GM19372 (cell line): ENCODE results near the gene PTPN1.

ENCODE experiments used
- ATAC-seq: cut with Tn5 transposase; IDR thresholded peaks from one replicate; pipeline ENCODE4 v1.9.1; 2021; ENCODE audit warnings: mild to moderate bottlenecking, low read depth, moderate library complexity; ENCODE audit not compliant: unreplicated experiment

The PTPN1 gene

DNA sequence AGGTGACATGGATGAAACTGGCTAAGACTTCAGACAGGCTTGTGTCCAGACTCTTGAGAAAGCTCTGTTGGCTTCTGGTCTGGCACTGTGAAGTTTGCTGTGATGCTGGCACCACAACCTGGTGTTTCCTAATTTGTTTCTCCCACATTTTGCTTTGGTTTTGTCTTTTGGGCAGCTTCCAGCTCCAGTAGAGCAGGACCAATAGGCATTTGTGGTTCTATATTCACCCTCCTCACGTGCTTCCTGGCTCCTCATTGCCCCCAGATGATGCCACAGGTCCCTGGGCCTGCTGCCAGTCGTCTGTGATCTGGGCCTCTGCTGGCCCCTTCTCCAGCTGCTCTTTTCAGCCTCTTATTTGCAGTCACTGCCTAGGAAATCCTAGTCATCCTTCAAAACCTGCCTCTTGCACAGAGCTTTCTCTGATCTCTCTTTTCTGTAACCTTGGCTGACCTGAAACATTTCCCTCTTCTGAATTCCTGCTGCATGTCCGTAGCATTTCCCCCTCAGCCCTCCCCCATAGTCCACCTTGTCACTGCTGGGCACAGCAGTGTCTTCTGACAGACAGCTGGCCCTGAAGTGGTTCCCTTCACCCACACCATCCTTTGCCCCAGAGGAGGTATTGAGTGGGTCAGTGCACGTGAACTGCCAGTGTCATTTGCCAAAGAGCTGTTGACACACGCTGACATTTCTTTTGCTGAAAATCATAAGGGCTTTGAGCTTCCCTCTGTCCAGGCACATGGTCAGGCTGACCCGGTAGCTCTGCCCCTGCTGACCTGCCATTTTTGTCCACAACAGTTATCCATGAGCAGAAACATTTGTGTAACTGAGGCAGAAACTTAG lies 63.0 kb downstream of the PTPN1 start:
- no peak for ATAC-seq

DNA sequence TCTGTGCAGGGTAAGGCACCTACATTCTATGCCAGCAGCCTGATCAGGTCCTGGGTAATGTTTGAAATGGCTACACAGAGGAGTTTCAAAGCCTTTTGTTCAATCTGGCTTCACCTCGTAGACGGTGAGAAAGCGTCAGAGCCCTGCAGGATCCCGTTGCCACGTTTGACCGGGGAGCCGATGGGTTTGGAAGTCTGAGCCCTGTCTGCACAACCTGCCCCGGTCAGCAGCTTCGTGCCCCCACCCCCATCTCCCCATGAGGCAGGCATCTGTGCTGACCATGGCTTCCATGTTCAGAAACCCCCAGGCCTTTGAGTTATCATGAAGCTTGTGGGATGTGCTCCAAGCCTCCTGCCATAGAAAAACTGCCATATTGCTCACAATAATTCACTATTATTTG lies 63.9 kb downstream of the PTPN1 start:
- ATAC-seq: no peak

- no peak for ATAC-seq
These were observed 64.4 kb downstream of the PTPN1 start for GRCh38 chr20:50574586-50574985.

- no peak for ATAC-seq
These were observed 65.9 kb downstream of the PTPN1 start for GRCh38 chr20:50575865-50576720.

DNA sequence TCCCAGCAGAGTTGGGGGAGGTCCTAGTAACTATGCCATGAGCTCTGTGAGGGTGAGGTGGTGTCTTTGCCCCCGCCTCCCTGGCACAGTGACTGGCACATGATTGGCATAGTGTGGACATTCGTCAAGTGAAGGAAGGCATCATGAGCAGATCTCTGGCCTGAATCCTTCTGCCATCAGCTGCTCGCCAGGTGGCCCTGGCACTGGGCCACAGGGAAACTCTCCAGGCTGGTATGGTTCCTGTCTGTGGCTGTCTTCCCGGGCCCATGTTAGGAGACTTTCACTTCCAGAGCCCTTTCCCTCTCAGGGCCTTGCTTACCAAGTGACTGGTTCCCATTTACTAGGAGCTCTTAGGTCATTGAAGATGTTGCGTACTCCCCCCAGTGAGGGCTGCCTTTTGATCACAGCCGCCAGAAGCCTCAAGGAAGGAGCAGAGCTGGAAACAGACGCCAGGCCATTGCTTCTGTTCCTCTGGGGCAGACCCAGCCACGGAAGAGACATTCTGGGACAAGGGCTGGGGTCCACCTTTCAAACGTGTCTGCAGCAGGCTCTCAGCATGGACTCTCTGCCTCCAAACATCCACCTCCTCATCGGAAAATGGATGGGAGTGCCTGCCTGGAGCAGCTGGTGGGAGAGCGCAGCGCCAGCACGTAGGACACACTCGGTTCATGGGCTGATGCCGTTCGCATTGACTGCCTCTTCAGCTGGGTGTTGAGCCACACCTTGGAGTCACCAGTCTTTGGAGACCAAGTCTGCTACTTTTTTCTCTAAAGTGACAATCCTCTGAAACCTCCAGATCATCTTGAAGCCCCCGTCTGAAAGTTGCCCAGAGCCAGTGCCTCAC lies 67.2 kb downstream of the PTPN1 start:
- no peak for ATAC-seq

- ATAC-seq: no peak
These were observed 68.0 kb downstream of the PTPN1 start for GRCh38 chr20:50578061-50578777.

DNA sequence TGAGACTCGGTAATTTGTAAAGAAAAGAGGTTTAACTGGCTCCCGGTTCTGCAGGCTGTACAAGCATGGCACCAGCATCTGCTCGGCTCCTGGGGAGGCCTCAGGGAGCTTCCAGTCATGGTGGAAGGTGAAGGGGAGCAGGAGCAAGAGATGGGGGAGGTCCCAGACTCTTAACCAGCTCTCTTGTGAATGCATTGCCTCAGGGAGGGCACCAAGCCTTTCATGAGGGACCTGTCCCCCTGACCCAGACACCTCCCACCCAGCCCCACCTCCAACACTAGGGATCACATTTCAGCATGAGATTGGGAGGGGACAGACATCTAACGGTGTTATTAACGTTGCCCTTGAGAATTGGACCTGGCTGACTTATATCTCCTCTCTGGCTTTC lies 68.6 kb downstream of the PTPN1 start:
- ATAC-seq: no peak

DNA sequence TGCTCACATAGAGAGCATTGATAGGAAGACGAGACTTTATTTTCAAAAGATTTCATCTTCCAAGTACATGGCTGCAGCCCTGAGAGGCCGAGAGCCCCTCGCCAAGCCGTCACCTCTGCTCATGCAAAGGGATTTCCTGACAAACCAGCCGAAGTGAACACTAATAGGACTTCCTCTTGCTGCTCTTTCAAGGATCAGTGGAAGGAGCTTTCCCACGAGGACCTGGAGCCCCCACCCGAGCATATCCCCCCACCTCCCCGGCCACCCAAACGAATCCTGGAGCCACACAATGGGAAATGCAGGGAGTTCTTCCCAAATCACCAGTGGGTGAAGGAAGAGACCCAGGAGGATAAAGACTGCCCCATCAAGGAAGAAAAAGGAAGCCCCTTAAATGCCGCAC lies 69.3 kb downstream of the PTPN1 start:
- no peak for ATAC-seq

GRCh38 chr20:50580016-50580747 lies 70.0 kb downstream of the PTPN1 start:
- ATAC-seq: no peak

DNA sequence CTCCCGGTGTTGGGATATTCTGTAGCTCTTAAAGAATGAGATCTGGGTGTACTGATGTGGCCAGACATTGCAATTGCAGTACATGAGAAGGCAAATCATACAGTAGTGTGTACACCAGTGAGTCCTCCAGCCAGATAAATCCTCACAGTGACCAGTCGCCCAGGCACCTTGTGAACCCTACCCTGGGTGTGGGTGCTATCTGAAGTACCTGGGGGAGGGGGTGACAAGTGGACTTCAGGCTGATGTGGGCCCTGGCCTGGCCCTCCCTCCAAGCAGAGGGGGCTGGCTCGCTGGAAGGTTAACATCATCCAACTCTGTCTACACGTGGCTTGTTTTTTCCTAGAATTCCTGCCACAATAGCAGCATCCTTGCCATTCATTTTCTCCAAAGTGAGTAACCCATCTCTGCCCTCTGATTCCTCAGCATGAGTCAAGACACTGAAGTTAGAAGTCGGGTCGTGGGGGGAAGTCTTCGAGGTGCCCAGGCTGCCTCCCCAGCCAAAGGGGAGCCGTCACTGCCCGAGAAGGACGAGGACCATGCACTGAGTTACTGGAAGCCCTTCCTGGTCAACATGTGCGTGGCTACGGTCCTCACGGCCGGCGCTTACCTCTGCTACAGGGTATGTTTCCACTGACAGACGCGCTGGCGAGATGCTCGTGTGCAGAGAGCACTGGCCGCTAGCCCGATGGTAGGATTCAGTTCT lies 70.8 kb downstream of the PTPN1 start:
- no peak for ATAC-seq

DNA sequence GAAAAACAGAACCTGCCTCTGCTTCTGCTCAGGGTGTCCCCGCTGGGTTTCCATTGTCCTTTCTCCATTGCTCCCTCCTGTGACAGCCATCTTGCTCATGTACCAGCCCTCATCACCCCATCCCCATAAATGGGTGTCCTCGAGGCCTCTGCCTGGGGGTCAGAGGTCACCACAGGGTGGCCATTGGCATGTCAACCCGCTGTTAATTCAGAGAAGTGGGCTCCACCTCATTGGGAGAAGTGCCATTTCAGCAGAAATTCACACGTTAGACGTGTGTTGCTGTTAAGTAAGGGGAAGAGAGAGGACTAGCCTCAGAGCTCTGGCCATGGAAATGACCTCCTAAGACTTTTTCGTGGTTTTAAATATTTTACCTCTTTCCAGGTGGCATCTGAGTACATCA lies 71.9 kb downstream of the PTPN1 start:
- no peak for ATAC-seq

DNA sequence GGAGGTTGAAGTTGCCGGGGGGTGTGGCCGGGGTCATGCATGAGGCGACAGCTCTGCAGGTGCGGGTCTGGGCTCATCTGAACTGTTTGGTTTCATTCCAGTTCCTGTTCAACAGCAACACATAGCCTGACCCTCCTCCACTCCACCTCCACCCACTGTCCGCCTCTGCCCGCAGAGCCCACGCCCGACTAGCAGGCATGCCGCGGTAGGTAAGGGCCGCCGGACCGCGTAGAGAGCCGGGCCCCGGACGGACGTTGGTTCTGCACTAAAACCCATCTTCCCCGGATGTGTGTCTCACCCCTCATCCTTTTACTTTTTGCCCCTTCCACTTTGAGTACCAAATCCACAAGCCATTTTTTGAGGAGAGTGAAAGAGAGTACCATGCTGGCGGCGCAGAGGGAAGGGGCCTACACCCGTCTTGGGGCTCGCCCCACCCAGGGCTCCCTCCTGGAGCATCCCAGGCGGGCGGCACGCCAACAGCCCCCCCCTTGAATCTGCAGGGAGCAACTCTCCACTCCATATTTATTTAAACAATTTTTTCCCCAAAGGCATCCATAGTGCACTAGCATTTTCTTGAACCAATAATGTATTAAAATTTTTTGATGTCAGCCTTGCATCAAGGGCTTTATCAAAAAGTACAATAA lies 72.5 kb downstream of the PTPN1 start:
- no peak for ATAC-seq

DNA sequence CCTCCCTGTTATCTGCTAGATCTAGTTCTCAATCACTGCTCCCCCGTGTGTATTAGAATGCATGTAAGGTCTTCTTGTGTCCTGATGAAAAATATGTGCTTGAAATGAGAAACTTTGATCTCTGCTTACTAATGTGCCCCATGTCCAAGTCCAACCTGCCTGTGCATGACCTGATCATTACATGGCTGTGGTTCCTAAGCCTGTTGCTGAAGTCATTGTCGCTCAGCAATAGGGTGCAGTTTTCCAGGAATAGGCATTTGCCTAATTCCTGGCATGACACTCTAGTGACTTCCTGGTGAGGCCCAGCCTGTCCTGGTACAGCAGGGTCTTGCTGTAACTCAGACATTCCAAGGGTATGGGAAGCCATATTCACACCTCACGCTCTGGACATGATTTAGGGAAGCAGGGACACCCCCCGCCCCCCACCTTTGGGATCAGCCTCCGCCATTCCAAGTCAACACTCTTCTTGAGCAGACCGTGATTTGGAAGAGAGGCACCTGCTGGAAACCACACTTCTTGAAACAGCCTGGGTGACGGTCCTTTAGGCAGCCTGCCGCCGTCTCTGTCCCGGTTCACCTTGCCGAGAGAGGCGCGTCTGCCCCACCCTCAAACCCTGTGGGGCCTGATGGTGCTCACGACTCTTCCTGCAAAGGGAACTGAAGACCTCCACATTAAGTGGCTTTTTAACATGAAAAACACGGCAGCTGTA lies 73.4 kb downstream of the PTPN1 start:
- no peak for ATAC-seq

DNA sequence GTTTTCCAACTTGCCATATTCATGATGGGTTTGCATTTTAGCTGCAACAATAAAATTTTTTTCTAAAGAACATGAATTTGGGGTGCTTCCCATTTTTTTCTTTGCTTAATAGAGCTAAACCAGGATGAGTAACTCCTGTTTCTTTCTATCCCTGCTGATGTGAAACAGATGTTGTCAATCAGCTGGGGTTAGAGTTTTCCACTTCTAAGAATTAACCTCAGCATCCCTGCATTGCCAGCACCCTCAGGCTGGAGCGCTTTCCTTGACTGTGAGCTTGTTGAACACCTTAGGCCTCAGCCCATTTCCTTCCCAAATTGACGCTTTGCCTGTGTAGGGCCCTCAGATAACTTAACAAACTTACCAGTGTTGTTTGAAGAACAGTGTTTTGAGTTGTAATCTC lies 74.5 kb downstream of the PTPN1 start:
- no peak for ATAC-seq

DNA sequence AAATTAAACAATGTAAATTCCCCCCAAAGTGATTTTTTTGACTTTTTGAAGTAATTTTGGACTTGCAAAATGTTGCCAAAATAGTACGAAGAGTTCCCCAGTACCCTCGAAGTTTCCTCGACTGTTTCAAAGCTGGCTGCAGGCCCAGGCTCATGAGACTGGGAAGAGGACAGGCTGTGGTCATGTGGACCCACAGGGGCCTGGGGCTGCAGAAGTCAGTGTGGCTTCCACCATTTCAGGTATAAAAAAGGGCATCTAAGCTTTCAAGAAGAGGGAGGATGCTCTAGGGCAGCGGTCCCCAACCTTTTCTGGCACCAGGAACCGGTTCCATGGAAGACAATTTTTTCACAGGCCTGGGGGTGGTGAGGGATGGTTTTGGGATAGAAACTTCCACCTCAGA lies 75.0 kb downstream of the PTPN1 start:
- no peak for ATAC-seq

DNA sequence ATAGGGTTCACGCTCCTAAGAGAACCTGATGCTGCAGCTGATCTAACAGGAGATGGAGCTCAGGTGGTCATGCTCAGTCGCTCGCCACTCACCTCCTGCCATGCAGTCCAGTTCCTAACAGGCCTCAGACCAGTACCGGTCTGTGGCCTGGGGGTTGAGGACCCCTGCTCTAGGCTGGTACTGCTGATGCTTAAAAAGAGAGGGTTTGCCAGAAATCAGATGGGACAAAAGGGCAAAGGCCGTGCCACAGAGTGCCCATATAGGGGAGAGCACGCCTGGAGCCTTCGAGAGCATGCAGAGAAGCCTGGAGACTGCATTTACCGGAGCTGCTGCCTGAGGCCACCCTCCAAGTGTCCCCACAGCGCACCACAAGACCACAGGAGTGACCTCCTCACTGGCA lies 75.5 kb downstream of the PTPN1 start:
- no peak for ATAC-seq

- ATAC-seq: no peak
These were observed 76.5 kb downstream of the PTPN1 start for GRCh38 chr20:50586531-50587232.
